Chondrocyte (in vitro differentiated cells): Measurements from ENCODE around the gene CFAP44. TPM values are rescaled to one million over a fixed set of nuclear protein-coding genes. Genes with fewer than 3 reads are reported as not detected.
A peak's percentile ranks its signal among the peaks of the same experiment; 100 is the strongest.
"Not testable (repeated sequence)": the region's sequence is repeated elsewhere in the genome, so short reads cannot be mapped to it uniquely, and the experiment has no call there.

ENCODE experiments used
- DNase-seq: peaks from one replicate; pipeline ENCODE4 v3.0.0; 2021; ENCODE audit warnings: mixed read lengths, low spot score
- H3K27ac Mint-ChIP-seq: one replicate; pipeline ENCODE4 v1.8.0; 2021; ENCODE audit warnings: mild to moderate bottlenecking, moderate library complexity, mixed read lengths; ENCODE audit not compliant: unreplicated experiment
- H3K27me3 Mint-ChIP-seq: 2 replicates; pipeline ENCODE4 v1.8.0; 2021; ENCODE audit warnings: low read depth, mixed read lengths
- H3K36me3 Mint-ChIP-seq: 2 replicates; pipeline ENCODE4 v1.8.0; 2021; ENCODE audit warnings: low read depth, mixed read lengths
- H3K4me1 Mint-ChIP-seq: 2 replicates; pipeline ENCODE4 v1.8.0; 2021; ENCODE audit warnings: low read depth, mild to moderate bottlenecking, mixed read lengths
- H3K4me3 Mint-ChIP-seq: one replicate; pipeline ENCODE4 v1.8.0; 2021; ENCODE audit warnings: mild to moderate bottlenecking, moderate library complexity, mixed read lengths; ENCODE audit not compliant: unreplicated experiment
- H3K9me3 Mint-ChIP-seq: 2 replicates; pipeline ENCODE4 v1.8.0; 2021; ENCODE audit warnings: low read depth, mixed read lengths
- long read RNA-seq: library from polyadenylated mRNA; stranded (forward); transcript quantifications from one replicate; pipeline ENCODE4 v2.0.0, GENCODE V29; 2021
- total RNA-seq: library from RNA; stranded (reverse); gene quantifications from 3 replicates; pipeline ENCODE4 v1.2.1, GENCODE V29; 2021
- TF ChIP-seq, protein P1 (sequence below): fragments of 200-600 bp; sonication (generic); IDR thresholded peaks from 2 replicates; pipeline ENCODE4 v1.5.0; 2021; ENCODE audit warnings: antibody characterized with exemption, mild to moderate bottlenecking, moderate library complexity

CFAP44 gene, protein sequence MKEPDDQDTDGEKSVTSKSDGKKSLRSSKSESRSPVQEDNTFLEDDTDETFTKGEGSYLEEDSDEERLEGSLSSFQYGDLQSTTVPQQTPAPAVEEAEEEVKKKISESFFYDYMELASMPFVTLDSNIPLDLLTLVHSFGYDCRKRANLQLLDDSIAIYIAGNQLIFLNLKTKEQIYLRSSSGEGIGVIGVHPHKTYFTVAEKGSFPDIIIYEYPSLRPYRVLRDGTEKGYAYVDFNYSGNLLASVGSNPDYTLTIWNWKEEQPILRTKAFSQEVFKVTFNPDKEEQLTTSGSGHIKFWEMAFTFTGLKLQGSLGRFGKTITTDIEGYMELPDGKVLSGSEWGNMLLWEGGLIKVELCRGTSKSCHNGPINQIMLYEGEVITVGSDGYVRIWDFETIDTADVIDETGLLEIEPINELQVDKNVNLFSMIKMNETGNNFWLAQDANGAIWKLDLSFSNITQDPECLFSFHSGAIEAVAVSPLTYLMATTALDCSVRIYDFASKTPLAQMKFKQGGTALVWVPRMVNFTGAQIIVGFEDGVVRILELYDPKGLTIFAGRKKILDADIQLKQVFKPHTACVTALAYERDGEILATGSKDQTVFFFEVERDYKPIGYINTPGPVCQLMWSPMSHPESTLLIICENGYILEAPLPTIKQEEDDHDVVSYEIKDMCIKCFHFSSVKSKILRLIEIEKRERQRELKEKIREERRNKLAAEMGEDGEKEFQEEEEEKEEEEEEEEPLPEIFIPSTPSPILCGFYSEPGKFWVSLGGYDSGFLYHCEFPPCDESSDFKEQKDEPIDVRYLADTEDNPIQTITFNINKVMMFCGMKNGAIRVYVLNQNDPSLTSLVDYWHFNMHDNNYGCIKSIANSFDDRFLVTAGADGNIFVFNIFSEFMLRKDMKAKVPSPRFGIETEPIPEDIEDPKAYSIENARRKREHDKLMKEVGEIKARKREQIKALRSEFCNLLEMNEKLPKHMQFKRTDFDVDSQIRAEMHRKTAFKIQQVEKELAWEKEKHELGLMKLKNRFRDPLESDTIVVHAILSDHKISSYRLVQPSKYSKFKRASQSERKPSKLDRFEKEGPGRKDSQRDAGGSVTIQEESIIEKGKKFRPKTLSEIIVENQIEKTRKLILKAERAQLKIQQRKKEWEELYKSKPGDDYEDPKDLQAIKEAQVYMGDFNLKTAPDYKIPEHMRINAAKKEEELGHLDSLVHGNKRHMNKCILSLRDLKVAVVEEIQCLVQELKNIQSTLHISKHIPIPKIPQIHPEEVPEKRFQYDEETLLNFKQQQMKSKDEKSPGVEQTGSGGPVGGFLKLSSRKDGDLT (N-terminal part only)
- 3.5 to 12.0 TPM (median 5.7 TPM) in 3 replicates for total RNA-seq
- long read RNA-seq, result 0 reads

DNA sequence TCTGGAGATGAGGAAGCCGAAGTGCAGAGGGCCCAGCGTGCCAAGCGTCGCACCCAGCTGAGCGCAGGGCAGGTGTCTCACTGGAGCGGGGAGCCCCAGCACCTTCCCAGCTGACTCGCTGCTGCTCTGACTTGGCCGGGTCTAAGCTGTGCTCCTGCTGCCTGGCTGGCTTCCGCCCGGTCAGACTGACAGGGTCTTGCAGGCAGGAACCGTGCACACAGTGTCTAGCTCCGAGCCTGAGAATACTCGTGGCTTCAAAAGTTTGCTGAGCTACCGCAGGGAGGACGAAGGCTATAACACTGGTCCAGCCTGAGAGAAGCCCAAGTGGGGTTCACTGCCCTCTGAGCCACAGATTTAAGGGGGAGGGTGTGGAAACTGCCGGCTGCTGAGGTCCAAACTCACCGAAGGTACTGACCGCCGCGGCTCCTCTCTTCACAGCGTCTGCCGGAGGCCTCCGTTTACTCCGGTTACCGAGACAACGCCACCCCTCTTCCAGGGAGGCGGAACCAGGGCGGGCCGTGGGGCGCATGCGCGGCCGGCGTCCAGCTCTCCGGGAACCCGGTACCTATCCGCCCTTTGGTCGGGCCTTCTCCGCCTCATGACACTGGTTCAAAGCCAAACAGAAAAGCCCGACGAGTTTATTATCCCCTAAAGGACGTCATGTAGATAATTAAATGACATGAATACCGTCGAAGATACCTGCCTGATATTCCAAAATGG lies at the start of gene CFAP44:
Gene CFAP44, minus strand, starts transcription at position 443 of the 720 bp plus-strand sequence. CDS start 7,829 bp downstream, outside the sequence.
- Mint-ChIP-seq H3K27ac (no peak within 1 kb of the TSS), H3K4me3 (peak within 1 kb of the TSS; percentile 68), H3K36me3 (peaks cover 4% of the 10 kb centered on the region), H3K9me3 (no peaks in the 10 kb centered on the region), H3K4me1 (peaks cover 12% of the 10 kb centered on the region), H3K27me3 (no peaks in the 10 kb centered on the region)
- TF ChIP-seq, protein P1, sequence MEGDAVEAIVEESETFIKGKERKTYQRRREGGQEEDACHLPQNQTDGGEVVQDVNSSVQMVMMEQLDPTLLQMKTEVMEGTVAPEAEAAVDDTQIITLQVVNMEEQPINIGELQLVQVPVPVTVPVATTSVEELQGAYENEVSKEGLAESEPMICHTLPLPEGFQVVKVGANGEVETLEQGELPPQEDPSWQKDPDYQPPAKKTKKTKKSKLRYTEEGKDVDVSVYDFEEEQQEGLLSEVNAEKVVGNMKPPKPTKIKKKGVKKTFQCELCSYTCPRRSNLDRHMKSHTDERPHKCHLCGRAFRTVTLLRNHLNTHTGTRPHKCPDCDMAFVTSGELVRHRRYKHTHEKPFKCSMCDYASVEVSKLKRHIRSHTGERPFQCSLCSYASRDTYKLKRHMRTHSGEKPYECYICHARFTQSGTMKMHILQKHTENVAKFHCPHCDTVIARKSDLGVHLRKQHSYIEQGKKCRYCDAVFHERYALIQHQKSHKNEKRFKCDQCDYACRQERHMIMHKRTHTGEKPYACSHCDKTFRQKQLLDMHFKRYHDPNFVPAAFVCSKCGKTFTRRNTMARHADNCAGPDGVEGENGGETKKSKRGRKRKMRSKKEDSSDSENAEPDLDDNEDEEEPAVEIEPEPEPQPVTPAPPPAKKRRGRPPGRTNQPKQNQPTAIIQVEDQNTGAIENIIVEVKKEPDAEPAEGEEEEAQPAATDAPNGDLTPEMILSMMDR, result no peak
- DNase-seq, result peak; percentile 93

DNA sequence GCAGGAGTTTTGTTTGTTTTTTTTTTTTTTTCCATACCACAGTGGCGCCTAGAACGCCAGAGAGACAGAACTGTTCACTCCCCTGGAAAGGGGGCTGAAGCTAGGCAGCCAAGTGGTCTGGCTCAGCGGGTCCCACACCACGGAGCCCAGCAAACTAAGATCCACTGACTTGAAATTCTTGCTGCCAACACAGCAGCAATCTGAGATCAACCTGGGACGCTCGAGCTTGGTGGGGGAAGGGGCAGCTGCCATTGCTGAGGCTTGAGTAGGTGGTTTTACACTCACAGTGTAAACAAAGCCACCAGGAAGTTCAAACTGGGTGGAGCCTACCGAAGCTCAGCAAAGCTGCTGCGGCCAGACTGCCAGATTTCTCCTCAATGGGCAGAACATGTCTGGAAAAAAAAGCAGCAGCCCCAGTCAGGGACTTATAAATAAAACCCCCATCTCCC lies 43.9 kb upstream of the CFAP44 start:
- H3K36me3 Mint-ChIP-seq, result peaks cover 18% of the 10 kb centered on the region
- DNase-seq, result no peak
- peaks cover 6% of the 10 kb centered on the region for H3K9me3 Mint-ChIP-seq
- H3K4me3 Mint-ChIP-seq, result no peak overlapping the region
- H3K27me3 Mint-ChIP-seq, result no peaks in the 10 kb centered on the region
- TF ChIP-seq, protein P1, result no peak
- H3K27ac Mint-ChIP-seq, result no peak overlapping the region
- H3K4me1 Mint-ChIP-seq, result no peaks in the 10 kb centered on the region

DNA sequence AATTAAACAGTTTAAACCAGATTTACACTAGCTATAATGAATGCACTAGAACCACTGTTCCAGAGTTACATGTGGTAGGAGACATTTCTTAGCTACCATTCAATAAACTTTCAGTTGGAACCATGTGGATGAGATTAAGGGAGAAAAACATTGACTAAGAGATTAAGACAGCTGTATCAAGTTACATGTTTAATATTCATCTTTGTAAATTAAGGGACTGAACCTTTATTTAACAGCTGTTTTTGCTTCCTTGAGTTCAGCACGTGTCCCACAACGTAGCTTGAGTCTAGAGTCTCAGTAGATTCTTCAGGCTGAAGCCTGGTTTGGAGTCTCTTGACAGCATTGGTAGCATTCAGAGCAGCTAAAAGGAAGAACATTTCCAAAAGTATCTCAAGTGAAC lies 27.2 kb upstream of the CFAP44 start:
- Mint-ChIP-seq H3K27me3 (no peaks in the 10 kb centered on the region), H3K4me3 (no peak overlapping the region), H3K36me3 (peaks cover 22% of the 10 kb centered on the region), H3K27ac (no peak overlapping the region), H3K4me1 (no peaks in the 10 kb centered on the region), H3K9me3 (peaks cover 7% of the 10 kb centered on the region)
- TF ChIP-seq, protein P1, result no peak
- DNase-seq, result no peak

DNA sequence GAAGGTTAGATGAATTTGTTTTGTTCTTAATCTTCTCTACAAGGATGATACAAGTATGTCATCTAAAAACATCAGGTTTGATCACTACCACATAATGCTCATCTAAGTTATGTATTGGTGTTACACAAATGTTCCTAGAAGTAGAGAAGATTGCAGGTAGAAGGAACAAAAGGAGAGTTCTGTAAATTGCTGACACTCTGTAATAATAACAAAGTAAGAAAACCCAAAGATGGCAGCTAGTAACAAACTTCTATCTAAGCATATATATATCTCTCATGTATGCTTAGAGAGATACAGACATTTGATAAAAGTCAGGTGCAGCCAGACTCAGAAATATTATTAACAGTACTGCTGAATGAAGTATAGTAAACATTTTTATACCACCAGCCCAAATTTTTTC lies 20.2 kb upstream of the CFAP44 start:
- H3K4me1 Mint-ChIP-seq, result no peaks in the 10 kb centered on the region
- DNase-seq, result no peak
- H3K9me3 Mint-ChIP-seq, result peaks cover 10% of the 10 kb centered on the region
- peaks cover 30% of the 10 kb centered on the region for H3K36me3 Mint-ChIP-seq
- TF ChIP-seq, protein P1, result no peak
- no peak overlapping the region for H3K27ac Mint-ChIP-seq
- H3K27me3 Mint-ChIP-seq, result no peaks in the 10 kb centered on the region
- no peak overlapping the region for H3K4me3 Mint-ChIP-seq

DNA sequence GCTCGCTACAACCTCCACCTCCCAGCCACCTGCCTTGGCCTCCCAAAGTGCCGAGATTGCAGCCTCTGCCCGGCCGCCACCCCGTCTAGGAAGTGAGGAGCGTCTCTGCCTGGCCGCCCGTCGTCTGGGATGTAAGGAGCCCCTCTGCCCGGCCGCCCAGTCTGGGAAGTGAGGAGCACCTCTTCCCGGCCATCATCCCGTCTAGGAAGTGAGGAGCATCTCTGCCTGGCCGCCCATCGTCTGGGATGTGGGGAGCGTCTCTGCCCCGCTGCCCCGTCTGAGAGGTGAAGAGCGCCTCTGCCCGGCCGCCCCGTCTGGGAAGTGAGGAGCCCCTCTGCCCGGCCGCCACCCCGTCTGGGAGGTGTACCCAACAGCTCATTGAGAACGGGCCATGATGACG lies 17.3 kb upstream of the CFAP44 start:
- H3K27me3 Mint-ChIP-seq, DNase-seq, H3K27ac Mint-ChIP-seq, H3K9me3 Mint-ChIP-seq, H3K4me1 Mint-ChIP-seq, H3K4me3 Mint-ChIP-seq: not testable (repeated sequence)
- H3K36me3 Mint-ChIP-seq, result peaks cover 30% of the 10 kb centered on the region
